Measurements from ENCODE around the gene HNRNPA1.

GRCh38 chr12:54258201-54258681 lies 22.3 kb upstream of the HNRNPA1 start:
- TF ChIP-seq CTCF (conservative IDR thresholded peaks at IDR 0.05 in 1 of 2, IDR thresholded peaks at IDR 0.05 in 1 of 2; ENCODE audit: low read depth in 1 of 2, low read length in 2 of 2) = no peak
- no peak for TF ChIP-seq EZH2 (IDR thresholded peaks at IDR 0.05; ENCODE audit: low read length, missing control alignments)
